SIG-M5 treated with dmso at 0.1 percent for 504 hours (cell line): ENCODE data around the gene PHACTR1.

Experiments used
- DNase-seq: peaks from one replicate; lab custom pipeline; 2025; ENCODE audit not compliant: unreplicated experiment; lab: John Stamatoyannopoulos, UW

PHACTR1 gene

DNA sequence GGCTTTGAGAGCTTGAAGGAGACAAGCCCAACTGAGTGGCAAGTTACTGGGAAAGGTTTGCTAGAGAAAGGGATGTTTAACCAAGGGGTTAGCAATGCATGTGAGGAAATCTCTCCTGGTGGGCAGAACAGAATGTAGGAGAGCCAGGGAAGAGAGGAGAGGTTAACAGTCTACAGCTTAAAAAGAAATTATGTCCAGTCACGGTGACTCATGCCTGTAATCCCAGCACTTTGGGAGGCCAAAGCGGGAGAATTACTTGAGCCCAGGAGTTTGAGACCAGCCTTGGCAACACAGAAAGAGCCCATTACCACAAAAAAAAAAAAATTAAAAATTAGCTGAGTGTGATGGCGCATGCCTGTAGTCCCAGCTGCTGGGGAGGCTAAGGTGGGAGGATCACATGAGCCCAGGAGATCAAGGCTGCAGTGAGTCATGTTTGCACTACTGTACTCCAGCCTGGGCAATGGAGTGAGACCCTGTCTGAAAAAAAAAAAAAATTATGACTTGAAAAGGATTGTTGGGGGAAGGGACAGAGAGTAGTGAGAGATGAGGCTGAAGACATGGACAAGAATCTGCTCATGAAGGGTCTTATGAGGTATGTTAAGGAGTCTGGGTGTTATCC is 346.8 kb downstream of the PHACTR1 start:
- DNase-seq: no peak

DNA sequence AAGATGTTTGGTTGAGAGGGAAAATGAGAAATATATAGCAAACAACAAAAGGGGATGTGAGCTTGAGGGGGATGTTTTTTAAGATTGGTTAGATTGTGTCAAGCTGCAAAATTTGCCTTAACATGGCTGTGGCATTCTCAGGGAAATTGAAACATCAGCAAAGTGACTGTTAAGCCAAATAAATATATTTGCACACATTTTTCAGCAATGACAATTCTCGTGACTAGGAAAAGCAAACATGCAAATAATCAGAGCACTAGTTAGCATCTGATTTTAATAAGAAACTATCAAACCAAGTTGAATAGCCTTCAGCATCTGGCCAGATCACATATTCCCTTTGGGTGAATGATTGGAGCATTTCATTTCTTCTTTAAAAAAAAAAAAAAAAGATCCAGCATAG is 349.0 kb downstream of the PHACTR1 start:
- DNase-seq: no peak

DNA sequence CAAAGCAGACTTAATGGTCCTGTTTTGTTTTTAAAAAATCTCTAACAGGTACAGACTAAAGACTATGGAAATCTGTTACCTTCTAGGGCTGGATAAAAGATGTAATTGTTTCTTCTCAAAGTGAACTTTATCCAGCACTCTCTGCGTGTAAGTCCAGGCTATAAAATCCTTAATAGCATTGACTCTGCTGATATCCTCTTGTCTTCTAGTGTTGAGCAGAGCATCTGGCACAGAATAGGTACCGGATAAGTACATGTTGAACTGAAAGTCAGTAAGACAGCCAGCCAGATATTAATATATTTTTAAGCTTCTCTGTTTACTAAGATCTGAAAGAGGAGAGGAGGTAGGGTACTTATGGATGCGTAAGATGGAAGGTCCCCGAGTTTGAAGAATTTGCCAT is 349.5 kb downstream of the PHACTR1 start:
- no peak for DNase-seq

DNA sequence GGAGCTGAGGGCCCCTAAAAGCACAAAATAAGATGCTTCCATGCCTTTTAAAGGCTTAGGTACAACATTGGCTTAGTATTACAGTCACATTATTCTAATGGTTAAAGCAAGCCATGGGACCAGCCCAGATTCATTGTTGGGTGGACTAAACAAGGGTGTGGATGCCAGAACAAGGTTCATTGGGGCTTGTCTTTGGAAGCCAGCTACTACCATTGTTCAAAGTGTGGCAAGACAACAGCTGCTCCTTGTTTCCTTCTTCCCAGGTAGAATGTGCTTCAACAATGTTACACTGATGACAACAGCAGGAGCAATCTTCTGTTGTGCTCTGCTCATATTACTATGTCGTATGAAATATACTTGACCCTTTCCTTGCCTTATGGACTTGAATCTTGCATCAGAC is 350.3 kb downstream of the PHACTR1 start:
- no peak for DNase-seq

DNA sequence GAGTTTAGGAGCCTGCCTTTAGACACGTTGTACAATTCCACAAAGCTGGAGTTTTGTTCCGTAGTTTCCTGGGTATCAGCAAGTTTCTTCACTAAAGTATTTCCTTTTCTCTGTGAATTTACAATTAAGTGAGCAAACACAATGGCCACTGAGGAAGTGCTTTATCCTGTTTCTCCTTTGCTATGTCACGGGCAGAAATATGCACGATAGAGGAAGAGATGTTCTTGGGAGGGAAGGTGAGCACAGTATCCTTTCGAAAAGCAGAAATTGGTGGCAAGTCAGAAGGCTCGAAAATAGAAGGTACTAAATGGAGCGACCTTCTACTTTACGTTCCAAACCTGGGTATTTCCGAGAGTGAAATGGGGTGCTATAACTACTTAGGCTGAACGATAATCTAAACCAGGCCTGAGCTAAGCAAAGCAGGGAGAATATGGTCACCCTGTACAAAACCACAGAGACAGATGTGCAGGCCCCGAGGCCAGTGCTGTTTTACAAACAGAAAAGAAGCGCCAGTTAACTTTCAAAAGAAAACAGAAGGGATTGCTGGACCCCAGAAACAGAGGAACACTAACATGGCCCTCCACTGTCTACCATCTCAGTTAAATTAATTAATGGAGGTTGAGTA is 352.1 kb downstream of the PHACTR1 start:
- DNase-seq: no peak

DNA sequence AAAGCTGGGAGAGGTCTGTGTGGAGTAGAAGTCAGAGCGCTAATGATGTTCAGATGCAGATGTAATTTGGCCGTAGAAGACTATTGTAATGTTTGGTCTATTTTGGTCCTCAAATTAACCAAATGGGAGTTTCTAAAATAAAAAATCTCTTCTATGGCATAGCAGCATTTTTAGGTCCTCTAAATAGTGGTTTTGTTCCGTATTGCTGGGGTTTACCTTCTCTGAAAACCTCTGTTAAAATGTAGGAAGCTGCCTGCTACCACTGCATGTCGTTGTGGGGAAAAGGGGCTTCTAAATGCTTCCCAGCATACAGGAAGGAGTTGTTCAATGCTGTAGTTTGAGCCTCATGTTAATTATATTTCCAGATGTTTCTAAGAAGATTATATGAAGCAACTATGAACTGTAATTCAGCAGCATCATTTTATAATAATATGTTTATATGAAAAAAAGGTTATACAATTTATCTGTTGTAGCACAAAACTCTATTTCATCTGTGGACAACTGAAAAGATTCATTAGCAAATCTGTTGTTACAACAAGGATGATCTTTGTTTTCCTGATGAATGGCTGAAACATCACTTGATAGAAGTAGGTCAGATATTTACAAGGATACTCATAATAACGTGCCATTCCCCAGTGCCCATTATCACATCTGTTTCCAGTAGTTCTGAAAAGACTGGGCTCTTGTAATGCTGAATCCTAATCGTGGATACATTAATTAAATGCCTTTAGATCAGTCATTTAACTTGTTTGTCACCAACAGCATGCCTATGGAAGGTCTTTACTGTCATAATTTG is 355.2 kb downstream of the PHACTR1 start:
- no peak for DNase-seq

DNA sequence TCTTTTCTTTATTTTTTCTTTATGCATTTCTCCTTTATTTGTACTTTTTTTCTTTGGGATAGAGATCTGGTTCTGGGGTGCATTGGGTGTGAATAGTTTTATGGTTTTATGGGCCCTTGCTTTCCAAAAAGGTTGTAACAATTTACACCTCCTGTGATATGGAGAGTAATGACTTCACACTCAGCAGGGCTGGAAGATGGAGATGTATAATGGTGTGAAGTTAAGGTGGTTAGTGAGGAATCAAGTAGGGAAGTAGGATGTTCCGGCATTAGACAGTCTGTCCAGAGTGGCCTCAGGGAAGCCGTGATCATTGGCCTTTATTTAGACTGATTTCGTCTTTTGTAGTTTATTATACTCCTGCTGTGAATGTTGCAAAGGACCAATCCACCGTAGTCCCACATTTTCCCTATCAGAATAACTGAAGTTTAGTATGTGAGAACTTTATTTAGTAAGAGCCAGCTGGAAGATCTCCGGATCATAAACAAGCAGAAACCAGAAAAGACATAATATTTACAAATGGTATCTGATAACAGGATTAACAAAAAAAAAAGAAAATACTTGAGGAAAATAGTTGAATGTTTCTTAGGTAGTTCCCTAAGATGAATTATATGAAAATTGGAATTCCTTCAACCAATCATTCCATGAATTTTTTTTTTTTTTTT is 356.2 kb downstream of the PHACTR1 start:
- no peak for DNase-seq

DNA sequence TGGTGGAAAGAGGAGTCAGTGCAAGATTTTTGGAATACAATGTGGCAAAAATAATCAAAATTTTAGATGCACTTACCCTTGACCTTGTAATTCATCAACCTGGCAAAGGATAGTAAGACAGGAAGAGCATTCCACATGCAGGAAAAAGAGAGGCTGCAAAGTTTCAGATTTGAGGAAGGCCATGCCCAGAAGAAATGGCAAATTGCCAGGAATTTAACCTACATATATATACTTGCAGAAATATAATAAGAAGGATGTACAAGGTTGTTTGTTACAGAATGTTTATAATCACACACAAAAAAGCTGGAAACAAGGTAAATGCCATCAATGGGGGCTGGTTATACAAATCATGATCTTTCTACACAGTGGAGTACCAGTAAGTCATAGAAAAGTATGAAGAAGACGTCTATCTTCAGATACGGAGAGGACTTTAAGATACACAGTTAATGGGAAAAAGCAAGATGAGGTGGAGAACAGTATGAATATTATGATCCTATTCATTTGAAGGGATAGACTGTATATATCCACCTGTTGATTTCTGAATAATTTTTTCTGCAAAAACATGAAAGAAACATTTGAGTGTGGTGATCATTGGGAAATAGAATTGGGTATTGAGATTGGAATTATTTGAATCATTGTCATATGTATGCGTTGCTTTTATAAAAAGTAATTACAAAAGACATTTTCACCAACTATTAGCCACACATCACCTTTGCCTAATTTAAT is 358.0 kb downstream of the PHACTR1 start:
- DNase-seq: no peak

DNA sequence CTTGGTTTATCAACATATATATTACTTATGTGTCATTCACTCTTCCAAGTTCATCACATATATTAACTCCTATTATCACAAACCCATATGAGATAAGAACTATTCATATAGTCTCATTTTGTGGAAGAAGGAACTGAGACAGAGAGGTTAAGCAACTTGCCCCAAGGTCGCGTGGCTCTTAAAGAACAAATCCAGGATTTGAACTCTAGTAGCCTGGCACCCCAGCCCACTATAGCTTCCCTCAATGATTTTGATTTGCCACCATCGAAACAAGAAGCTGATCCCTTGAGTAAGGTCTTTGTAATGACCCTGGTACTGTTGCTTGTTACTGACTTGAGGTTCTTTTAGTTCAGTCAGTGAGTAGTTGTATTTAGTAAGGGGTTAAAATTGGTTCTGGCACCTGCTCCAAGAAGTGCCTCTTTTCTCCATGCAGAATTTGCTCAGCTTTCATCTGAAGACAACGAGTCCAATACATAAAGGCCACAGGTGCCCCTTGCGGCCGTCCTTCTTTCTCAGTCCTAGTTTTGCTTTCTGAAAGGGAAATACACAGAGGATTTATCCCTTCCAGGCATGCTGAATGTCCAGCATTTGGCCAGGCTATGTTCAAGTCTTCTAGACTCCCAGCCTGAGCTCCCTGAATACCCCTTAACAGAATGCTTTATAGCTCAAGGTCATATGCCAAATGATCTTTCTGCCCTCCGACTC is 358.7 kb downstream of the PHACTR1 start:
- peak; percentile 1 for DNase-seq

DNA sequence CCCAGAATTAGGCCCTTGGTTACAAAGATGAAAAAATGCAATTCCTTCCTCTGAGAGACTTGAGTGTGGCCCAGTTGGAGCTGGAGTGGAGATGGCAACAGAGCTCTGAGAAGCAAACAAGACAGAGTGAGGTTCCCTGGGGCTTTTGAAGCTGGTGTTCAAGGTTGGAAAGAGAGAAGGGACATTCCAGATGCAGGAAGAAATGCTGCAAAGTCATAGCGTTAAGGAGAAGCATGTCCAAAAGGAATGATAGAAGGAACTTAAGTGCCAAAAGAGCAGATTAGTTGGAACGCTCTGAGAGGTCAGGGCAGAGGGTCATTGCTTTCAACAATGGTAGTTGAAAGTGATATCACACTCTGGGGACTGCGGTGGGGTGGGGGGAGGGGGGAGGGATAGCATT is 360.0 kb downstream of the PHACTR1 start:
- DNase-seq: no peak

DNA sequence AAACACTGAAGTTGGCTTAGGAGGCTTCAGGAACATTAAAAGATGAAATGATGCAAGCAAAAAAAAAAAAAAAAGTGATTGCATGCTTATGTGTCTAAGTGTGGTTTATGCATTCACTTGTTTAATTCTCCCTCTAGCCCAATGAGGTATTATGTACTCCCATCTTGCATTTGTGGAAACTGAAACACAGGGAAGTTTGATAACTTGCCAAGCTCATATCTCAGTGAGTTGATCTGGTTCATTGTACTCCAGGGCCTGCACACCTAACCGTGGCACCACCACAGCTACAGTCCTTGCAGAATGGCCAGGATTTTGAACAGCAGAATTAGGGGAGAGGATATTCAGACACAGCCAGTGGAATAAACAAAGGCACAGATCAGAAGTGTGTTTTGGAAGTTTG is 360.6 kb downstream of the PHACTR1 start:
- DNase-seq: no peak

DNA sequence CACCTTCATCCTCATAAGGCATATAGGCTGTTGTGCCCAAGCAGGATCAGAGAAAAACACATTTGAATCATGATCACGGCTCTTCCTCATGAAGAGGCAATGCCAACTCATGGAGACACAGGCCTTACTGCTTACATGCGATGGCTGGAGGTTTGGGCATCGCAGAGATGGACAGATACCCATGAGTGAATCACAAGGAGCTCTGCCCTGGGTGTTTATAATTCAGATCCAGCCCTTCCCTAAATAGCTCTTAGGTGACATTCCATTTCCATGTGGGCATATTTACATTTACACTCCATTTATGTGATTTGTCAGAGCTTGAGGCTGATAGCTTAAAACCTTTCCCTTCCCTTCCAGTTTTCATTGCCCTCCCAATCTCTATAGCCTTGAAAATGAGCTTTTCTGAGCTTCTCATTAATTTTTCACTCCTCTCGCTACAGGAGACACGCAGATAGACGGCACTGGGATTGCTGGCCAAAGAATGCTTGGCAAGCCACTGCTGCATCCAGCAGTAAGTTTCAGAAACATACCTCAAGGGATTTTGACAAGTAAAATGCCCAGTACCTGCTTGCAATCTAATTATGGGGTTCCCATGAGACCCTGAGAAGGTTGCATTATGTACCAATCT is 362.6 kb downstream of the PHACTR1 start:
- no peak for DNase-seq

DNA sequence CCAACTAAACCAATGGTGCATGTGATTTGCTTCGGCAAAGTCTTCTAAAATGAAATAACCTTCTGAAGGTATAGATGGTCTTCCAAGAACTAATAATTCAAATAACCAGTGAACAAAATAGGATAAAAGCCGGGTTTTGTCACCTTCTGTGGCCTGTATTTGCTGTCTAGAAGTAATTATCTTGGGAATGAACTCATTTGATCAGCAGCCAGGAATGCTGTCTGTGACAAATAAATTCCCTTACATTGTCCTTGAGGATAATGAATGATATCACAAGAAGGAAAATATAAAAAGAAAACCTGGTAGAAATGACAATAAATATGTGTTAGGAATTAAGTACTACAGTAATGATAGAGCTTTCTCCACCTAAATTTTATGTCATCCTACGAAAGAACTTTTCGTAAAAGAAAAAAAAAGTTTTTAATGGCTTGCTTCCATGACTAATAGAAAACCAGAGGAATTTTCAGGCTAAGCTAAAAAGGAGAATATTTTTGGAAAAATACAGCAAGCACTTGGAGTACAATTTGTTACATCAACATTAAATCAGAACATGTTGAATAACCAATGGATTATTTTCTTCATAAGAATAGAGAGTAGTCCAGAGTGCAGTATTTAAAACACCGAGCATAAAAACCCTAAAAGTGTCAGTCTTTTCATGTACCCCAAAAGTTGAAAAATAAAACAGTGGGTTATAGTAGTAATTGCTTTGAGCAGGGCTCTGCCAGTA is 364.1 kb downstream of the PHACTR1 start:
- no peak for DNase-seq

DNA sequence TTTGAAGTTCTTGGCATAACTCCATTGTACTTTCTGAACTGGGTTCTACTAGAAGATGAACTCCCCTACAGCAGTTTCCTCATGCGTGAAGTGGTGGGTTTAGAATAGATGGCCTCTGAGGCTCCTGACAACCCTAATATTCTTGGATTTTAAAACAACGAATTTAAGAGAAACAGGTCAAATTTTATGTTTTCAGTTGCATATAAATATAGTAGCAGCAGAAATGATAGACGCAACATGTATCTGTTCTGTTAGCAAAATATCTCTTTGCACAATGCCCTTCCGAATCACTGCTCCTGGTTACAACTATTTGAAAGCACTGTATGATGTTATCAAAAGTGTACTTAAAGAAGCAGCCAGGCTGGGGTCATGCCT is 364.6 kb downstream of the PHACTR1 start:
- DNase-seq: no peak

DNA sequence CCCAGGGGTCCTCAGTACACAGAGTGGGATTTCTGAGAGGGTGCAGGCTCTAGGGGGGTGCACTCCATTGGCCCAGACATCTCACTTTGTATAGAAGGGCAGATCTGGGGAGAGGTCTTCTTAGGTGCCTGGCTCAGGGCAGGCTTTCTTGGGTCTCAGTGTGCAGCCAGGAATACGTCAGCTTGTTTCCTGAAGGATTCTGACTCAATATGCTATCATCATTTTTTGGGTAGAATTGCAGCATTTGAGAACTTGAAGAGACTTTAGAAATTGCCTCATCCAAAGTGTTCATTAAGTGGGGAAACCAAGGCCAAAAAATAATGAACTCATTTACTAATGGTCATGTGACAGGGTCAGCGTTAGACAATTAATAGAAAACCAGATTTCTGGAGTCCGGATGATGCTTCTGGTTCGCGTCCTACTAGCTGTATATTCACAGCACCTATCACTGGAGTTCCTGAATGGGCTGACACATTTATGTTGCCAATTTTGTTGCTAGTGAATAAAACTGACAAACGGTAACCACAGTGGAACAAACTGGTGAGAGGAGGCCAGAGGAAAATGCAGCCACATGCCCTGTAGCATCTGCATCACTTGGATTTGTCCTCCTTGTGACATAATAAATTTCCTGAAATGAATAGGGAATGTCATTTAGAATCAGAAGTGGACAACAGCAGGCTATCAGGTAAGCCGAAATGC is 372.9 kb downstream of the PHACTR1 start:
- DNase-seq: no peak

DNA sequence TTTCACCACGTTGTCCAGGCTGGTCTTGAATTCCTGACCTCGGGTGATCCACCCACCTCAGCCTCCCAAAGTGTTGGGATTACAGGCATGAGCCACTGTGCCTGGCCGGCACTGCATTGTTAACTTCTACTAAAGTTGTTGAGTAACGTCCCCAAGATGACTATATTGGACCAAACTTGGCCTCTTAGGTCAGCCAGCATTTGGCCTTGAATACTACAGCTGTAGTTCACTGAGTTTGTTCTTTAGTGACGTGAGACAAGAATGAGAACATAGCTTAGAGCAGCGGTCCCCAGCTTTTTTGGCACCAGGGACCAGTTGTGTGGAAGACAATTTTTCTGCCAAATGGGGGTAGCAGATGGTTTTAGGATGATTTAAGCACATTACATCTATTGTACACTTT is 374.6 kb downstream of the PHACTR1 start:
- no peak for DNase-seq

DNA sequence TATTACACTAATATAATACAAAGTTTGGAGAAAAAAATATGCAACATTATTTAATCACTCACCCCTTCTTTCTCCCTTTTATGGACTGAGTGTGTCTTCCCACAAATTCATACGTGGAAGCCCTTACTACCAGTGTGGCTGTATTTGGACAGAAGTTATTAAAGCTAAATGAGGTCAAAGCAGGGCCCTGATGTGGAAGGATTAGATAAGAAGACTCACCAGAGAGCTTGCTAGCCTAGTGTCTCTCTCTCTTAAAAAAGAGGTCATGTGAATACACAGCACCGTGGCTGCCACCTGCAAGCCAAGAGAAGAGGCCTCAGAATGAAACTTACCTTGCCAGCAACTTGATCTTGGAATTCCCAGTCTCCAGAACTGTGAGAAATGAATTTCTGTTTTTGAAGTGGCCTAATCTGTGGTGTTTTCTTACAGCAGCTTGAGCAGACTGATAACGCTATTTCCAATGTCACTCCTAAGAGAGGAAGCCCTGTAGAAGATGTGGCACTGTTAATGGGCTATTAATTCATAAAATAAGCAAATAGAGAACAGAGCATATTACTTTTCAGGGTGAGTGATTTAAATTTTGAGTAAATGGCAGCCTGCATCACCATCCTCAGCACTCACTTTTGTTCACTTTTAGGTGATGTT is 378.3 kb downstream of the PHACTR1 start:
- no peak for DNase-seq

DNA sequence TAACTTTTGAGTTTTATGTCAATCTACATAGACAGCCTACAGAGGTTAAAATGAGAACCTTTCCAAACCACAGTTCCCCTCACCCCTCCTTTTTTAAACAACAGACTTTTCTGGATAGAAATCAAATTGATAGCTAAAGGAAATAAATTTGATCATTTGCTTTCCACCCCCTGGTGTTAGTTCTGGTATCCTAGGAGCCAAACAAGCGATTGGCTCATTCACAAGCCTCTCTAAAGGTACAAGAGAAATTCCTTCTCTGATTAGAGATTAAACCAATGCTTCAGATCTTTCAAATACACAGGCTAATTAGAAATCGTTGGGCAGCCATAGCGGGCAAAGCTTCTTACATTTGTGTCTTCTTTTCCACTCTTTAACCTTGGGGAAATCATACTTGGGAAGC is 379.5 kb downstream of the PHACTR1 start:
- no peak for DNase-seq
